Parathyroid adenoma (tissue), 2 donors: ENCODE results near the gene SEMG2.

Source experiments
- H2AFZ ChIP-seq: fragments of 300-600 bp; sonication (generic); one replicate; pipeline ENCODE4 v1.7.0; 2017; ENCODE audit warnings: antibody characterized with exemption, mild to moderate bottlenecking
- H3K27ac ChIP-seq: fragments of 300-600 bp; sonication (generic); one replicate; pipeline ENCODE4 v1.7.0; 2017
- H3K27me3 ChIP-seq: fragments of 300-600 bp; sonication (generic); one replicate; pipeline ENCODE4 v1.7.0; 2017; ENCODE audit warnings: low read length; ENCODE audit not compliant: control insufficient read depth, insufficient read depth
- H3K36me3 ChIP-seq: fragments of 300-600 bp; sonication (generic); one replicate; pipeline ENCODE4 v1.7.0; 2017; ENCODE audit warnings: low read length; ENCODE audit not compliant: control insufficient read depth, insufficient read depth
- H3K4me1 ChIP-seq: fragments of 300-600 bp; sonication (generic); one replicate; pipeline ENCODE4 v1.7.0; 2017; ENCODE audit warnings: control low read depth
- H3K4me2 ChIP-seq: fragments of 300-600 bp; sonication (generic); one replicate; pipeline ENCODE4 v1.7.0; 2017; ENCODE audit warnings: low read length
- H3K4me3 ChIP-seq: fragments of 300-600 bp; sonication (generic); one replicate; pipeline ENCODE4 v1.7.0; 2017; ENCODE audit warnings: low read depth, low read length
- H3K79me2 ChIP-seq: fragments of 300-600 bp; sonication (generic); one replicate; pipeline ENCODE4 v1.7.0; 2017; ENCODE audit warnings: control low read depth
- H3K9ac ChIP-seq: fragments of 300-600 bp; sonication (generic); one replicate; pipeline ENCODE4 v1.7.0; 2017; ENCODE audit warnings: mild to moderate bottlenecking
- H3K9me3 ChIP-seq: fragments of 300-600 bp; sonication (generic); one replicate; pipeline ENCODE4 v1.7.0; 2017; ENCODE audit warnings: low read length; ENCODE audit not compliant: control insufficient read depth
- TF ChIP-seq, protein P1 (sequence below): fragments of 300-600 bp; sonication (generic); IDR thresholded peaks from one replicate; pipeline ENCODE4 v1.7.0; 2017; ENCODE audit warnings: antibody characterized with exemption, mild to moderate bottlenecking
- donor health status: primary hyperparathyroidism.

Gene SEMG2

GRCh38 chr20:45226287-45226686 is 5.1 kb downstream of the SEMG2 start:
- TF ChIP-seq, protein P1, sequence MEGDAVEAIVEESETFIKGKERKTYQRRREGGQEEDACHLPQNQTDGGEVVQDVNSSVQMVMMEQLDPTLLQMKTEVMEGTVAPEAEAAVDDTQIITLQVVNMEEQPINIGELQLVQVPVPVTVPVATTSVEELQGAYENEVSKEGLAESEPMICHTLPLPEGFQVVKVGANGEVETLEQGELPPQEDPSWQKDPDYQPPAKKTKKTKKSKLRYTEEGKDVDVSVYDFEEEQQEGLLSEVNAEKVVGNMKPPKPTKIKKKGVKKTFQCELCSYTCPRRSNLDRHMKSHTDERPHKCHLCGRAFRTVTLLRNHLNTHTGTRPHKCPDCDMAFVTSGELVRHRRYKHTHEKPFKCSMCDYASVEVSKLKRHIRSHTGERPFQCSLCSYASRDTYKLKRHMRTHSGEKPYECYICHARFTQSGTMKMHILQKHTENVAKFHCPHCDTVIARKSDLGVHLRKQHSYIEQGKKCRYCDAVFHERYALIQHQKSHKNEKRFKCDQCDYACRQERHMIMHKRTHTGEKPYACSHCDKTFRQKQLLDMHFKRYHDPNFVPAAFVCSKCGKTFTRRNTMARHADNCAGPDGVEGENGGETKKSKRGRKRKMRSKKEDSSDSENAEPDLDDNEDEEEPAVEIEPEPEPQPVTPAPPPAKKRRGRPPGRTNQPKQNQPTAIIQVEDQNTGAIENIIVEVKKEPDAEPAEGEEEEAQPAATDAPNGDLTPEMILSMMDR, result no peak
- H3K4me2 ChIP-seq, result no peak overlapping the region
- no peak overlapping the region for H3K27ac ChIP-seq
- no peak overlapping the region for H3K4me3 ChIP-seq
- no peak overlapping the region for H3K9ac ChIP-seq
- no peak overlapping the region for H2AFZ ChIP-seq
- no peaks in the 10 kb centered on the region for H3K4me1 ChIP-seq
- H3K9me3 ChIP-seq, result no peaks in the 10 kb centered on the region
- H3K36me3 ChIP-seq, result no peaks in the 10 kb centered on the region
- no peaks in the 10 kb centered on the region for H3K79me2 ChIP-seq
- no peaks in the 10 kb centered on the region for H3K27me3 ChIP-seq

- no peak overlapping the region for H2AFZ ChIP-seq
- no peaks in the 10 kb centered on the region for H3K9me3 ChIP-seq
- no peaks in the 10 kb centered on the region for H3K36me3 ChIP-seq
- H3K79me2 ChIP-seq, result no peaks in the 10 kb centered on the region
- no peak overlapping the region for H3K4me2 ChIP-seq
- TF ChIP-seq, protein P1, result no peak
- H3K4me3 ChIP-seq, result no peak overlapping the region
- H3K9ac ChIP-seq, result no peak overlapping the region
- no peaks in the 10 kb centered on the region for H3K27me3 ChIP-seq
- no peaks in the 10 kb centered on the region for H3K4me1 ChIP-seq
- no peak overlapping the region for H3K27ac ChIP-seq
These were observed 8.3 kb downstream of the SEMG2 start for GRCh38 chr20:45229264-45230056.

GRCh38 chr20:45230631-45231030 is 9.5 kb downstream of the SEMG2 start:
- TF ChIP-seq, protein P1, result no peak
- H3K36me3 ChIP-seq, result no peaks in the 10 kb centered on the region
- H3K4me3 ChIP-seq, result no peak overlapping the region
- H3K9me3 ChIP-seq, result no peaks in the 10 kb centered on the region
- no peak overlapping the region for H3K4me2 ChIP-seq
- H3K27me3 ChIP-seq, result no peaks in the 10 kb centered on the region
- no peaks in the 10 kb centered on the region for H3K79me2 ChIP-seq
- no peaks in the 10 kb centered on the region for H3K4me1 ChIP-seq
- H3K27ac ChIP-seq, result no peak overlapping the region
- H3K9ac ChIP-seq, result no peak overlapping the region
- H2AFZ ChIP-seq, result no peak overlapping the region

- no peak overlapping the region for H3K27ac ChIP-seq
- no peaks in the 10 kb centered on the region for H3K27me3 ChIP-seq
- H2AFZ ChIP-seq, result no peak overlapping the region
- no peaks in the 10 kb centered on the region for H3K36me3 ChIP-seq
- H3K4me3 ChIP-seq, result no peak overlapping the region
- no peak overlapping the region for H3K4me2 ChIP-seq
- no peaks in the 10 kb centered on the region for H3K9me3 ChIP-seq
- TF ChIP-seq, protein P1, result no peak
- no peaks in the 10 kb centered on the region for H3K4me1 ChIP-seq
- H3K79me2 ChIP-seq, result no peaks in the 10 kb centered on the region
- no peak overlapping the region for H3K9ac ChIP-seq
These were observed 14.8 kb downstream of the SEMG2 start for GRCh38 chr20:45235995-45236394.

GRCh38 chr20:45238139-45238538 is 17.0 kb downstream of the SEMG2 start:
- Histone ChIP-seq H3K9ac (no peak overlapping the region), H3K4me1 (no peaks in the 10 kb centered on the region), H3K9me3 (no peaks in the 10 kb centered on the region), H3K79me2 (no peaks in the 10 kb centered on the region), H3K27ac (no peak overlapping the region), H3K4me3 (no peak overlapping the region), H3K4me2 (no peak overlapping the region), H3K36me3 (no peaks in the 10 kb centered on the region), H2AFZ (no peak overlapping the region), H3K27me3 (no peaks in the 10 kb centered on the region)
- TF ChIP-seq, protein P1, result no peak
